Fibroblast of skin of right biceps (primary cell): Measurements from ENCODE around the gene RERE.
A peak's percentile ranks its signal among the peaks of the same experiment; 100 is the strongest.

ENCODE experiments used
- DNase-seq: peaks from one replicate; pipeline ENCODE4 v3.0.0-alpha.2; 2013

The RERE gene

GRCh38 chr1:8337776-8338525 lies 479.5 kb downstream of the RERE start:
- no peak for DNase-seq

GRCh38 chr1:8335246-8335645 lies 482.2 kb downstream of the RERE start:
- no peak for DNase-seq

DNA sequence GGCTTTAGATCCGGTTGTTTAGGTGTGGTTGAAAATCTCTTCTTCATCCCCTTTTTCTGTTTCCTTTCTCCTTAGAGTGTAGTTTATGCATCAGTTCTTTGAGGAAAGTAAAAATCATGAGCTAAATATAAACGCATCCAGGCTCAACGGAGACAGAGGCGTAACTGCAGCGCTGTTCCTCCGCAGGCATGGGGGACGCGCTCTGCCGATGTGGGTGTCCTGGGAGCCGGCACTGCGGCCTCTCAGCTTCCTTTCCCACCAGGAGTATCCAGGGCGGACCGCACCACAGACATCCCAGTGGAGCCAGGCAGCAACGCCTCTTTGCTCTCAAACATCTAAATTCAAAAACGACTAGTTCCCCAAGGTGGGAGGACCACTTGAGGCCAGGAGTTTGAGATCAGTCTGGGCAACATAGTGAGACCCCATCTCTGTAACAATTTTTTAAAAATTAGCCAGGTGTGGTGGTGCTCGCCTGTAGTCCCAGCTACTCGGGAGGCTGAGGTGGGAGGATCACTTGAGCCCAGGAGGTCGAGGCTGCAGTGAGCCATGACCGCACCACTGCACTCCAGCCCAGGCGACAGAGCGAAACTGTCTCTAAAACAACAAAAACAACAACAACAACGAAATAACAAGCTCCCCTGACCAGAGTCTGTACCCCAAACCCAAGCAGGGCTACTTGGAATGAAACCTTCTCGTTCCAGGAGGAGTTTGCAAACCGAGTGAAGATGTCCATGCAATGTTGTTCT lies 483.2 kb downstream of the RERE start:
- DNase-seq, result no peak

GRCh38 chr1:8333246-8333987 lies 484.0 kb downstream of the RERE start:
- DNase-seq, result no peak

DNA sequence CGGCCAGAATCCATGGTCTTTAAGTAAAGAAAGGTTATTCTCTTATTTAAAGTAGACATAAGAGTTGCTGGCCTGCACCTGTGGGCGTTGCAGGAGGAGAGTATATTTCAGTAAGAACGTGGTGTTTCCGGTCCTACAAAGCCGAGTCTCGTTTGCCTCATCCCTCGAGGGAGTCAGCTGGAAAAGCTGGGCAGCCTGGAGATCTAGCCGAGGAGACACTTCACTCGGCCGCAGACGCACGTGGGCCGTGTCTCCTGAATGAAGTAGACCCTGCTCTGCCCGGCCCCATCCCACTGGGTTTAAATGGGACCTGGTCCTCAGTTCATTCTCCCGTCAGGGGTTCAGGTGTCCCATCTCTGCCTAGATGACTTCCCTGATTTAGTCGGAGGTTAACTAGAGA lies 484.6 kb downstream of the RERE start:
- DNase-seq, result no peak

- no peak for DNase-seq
Measured at GRCh38 chr1:8330271-8331125, 486.9 kb downstream of the RERE start.

GRCh38 chr1:8329858-8330257 lies 487.6 kb downstream of the RERE start:
- no peak for DNase-seq

GRCh38 chr1:8329439-8329838 lies 488.0 kb downstream of the RERE start:
- no peak for DNase-seq

DNA sequence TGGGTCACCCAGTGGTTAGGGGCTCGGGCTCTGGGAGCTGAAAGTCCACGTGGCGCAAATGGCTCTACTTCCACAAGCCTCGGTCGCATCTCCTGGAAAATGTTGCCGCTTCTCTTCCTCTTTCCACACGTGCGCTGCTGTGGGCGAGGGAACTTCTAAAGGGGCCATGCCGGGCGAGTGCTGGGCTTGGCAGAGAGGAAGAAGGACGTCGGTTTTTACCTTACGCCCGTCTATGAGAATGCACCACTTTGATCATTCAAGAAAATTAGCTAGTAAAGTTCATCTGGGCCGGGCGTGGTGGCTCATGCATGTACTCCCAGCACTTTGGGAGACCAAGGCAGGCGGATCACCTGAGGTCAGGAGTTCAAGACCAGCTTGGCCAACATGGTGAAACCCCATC lies 489.2 kb downstream of the RERE start:
- no peak for DNase-seq

DNA sequence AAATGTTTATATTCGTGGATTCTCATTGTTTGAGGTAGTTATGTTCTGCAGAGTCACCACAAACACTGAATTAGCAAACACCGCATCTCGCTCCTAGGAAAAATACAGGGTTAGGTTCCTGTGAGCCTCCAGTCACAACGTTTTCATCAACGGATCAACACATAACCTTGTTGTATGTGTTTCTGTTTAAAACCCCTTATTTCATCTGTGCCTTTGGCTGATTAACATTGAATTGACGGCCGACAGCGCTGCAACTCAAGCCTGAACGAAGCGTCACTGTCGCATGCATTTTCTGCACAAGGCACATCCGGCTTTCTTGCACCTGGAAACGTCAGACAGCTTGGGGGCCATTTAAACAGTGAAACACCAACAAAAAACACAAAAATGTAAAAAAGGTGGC lies 491.2 kb downstream of the RERE start:
- DNase-seq, result no peak

DNA sequence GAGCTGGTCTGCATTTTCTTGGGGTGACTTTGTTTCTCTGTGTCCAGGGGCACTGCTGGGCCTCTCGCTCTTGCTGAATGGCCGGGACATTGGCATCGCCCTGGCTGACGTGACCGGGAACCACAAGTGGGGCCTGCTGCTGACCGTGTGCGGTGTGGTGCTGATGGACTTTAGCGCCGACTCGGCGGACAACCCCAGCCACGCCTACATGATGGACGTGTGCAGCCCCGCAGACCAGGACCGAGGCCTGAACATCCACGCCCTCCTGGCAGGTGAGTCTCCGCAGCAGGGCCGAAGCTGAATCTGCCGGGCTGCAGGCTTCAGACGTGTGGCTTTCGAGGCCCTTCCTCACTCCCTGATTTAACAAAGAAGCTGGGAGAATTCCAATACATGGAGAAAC lies 491.7 kb downstream of the RERE start:
- DNase-seq, result no peak

GRCh38 chr1:8324176-8324810 lies 493.1 kb downstream of the RERE start:
- no peak for DNase-seq

GRCh38 chr1:8323706-8324105 lies 493.7 kb downstream of the RERE start:
- no peak for DNase-seq

- no peak for DNase-seq
Measured at GRCh38 chr1:8321612-8322011, 495.8 kb downstream of the RERE start.

DNA sequence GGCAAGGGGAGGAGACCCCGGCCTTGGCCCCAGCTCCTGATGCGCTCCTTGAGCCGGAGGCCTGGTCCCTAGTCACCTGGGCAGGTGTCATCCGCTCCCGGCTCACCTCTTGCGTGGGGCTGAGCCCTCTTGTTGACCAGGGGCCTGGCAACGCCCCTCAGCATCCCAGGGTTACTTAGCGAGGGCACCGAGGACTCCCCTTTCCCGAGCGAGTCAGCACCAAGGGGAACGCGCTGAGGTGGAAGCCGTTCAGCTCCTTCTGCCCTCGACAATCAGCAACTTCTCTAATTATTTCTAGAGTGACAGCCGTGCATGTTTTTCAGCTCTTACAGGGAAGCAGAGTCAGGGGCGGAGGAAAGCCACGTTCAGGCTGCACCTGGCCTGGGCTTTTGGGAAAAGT lies 499.0 kb downstream of the RERE start:
- no peak for DNase-seq

DNA sequence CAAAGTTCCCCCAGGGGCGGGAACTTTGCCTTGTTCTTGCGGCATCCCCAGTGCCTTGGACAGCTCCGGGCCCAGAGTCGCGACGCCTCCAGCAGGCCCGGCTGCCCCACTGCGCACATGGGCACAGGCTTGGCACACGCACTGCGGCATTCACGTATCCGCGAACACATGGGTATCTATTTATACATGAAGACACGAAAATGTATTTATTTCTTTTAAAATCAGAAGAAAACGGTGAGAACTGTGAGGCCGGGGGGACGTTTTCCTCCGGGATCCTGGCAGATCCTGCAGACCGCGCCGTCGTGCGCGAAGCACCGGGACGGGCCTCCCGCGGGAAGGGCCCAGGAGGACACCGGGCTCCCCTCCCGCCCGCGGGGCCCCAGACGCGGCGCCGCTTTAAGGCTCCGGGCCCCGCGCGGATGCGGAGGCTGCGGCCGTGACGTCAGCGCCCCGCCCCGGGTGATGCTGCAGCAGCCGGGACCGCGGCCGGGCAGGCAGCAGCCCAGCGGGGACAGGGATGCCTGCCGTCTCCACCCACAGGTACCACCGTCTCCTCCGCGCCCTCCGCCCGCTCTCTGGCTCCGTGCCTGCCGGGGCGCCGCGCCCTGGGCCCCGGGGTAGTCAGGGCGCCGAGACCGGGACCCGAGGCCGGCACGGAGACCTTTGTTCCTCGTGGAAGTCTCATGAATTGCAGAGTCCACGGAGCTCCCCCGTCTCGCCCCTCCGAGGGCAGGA lies 499.6 kb downstream of the RERE start, which contains the start of gene SLC45A1:
TSS of gene SLC45A1 (plus strand) at position 468 of the 735 bp plus-strand sequence. CDS start 6,216 bp downstream, outside the sequence.
- DNase-seq, result peak; percentile 66

GRCh38 chr1:8315573-8316475 lies 501.6 kb downstream of the RERE start:
- no peak for DNase-seq

DNA sequence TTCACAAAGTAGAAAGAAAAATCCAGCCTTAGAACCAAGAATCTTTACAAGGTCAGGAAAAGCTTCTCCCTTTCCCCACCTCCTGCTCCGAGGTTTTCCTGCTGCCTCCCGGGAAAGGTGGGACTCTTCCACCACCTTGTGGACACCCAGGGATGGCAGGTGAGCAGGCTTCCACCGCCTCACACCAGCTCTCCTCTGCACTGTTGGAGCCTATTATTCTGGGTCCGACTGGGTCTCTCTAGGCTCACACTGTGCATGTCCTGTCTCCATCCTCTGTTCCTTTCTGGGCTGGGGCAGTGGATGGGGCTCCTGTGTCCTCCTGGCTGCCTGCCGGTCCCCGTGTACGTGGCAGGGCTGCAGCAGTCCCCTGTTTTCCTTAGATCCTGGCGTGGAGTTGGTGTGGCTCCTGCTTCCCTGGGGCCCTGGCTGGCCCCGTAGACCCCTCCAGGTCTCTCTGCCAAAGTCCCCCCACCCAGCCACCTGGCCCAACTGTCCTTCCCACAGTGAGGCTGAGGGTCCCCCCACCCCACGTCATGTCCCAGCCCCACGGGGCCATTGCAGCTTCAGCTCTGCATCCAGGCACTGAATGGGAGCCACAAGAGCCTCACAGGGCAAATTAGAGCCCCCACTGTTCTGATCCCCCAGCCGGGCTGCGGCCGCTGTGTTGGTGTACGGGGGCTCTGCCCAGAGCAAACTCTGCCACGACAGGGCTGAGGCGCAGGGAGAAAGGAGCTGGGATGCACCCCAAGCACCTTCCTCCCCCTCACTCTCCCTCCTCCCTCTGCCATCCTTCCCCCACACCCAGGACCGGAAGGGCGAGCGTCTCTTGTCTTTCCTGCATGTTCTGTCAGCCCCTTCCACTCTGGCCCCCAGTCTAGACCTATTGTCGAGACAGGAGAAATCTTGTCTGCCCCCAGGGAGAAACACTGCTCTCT lies 502.8 kb downstream of the RERE start:
- DNase-seq, result peak; percentile 77

GRCh38 chr1:8313231-8313630 lies 504.2 kb downstream of the RERE start:
- no peak for DNase-seq
